Limb (tissue), 2 donors: ENCODE results near the gene RANBP3.
A peak's percentile ranks its signal among the peaks of the same experiment; 100 is the strongest.
"Not testable (repeated sequence)": the region's sequence is repeated elsewhere in the genome, so short reads cannot be mapped to it uniquely, and the experiment has no call there.

ENCODE experiments used
- DNase-seq, 2 donors: peaks; one replicate each; pipeline ENCODE4 v3.0.0-alpha.2; 2016; ENCODE audit errors: extremely low spot score in 2 of 2

Gene RANBP3

GRCh38 chr19:6007866-6008265 is 29.9 kb upstream of the RANBP3 start:
- DNase-seq, result no peak

- no peak for DNase-seq
These were observed 29.0 kb upstream of the RANBP3 start for GRCh38 chr19:6006896-6007295.

GRCh38 chr19:6006070-6006446 is 28.1 kb upstream of the RANBP3 start:
- DNase-seq, result not testable (repeated sequence)

GRCh38 chr19:6005321-6006069 is 27.6 kb upstream of the RANBP3 start:
- no peak for DNase-seq

GRCh38 chr19:6003976-6004375 is 26.0 kb upstream of the RANBP3 start:
- DNase-seq, result no peak

GRCh38 chr19:6002591-6002990 is 24.7 kb upstream of the RANBP3 start:
- no peak for DNase-seq

- DNase-seq, result no peak
These were observed 22.4 kb upstream of the RANBP3 start for GRCh38 chr19:6000228-6000847.

GRCh38 chr19:5999693-6000092 is 21.8 kb upstream of the RANBP3 start:
- DNase-seq, result no peak

GRCh38 chr19:5997371-5997770 is 19.4 kb upstream of the RANBP3 start:
- no peak for DNase-seq

- no peak for DNase-seq
These were observed 18.8 kb upstream of the RANBP3 start for GRCh38 chr19:5996623-5997320.

- no peak for DNase-seq
These were observed 18.2 kb upstream of the RANBP3 start for GRCh38 chr19:5996102-5996501.

GRCh38 chr19:5995606-5996005 is 17.7 kb upstream of the RANBP3 start:
- no peak for DNase-seq

GRCh38 chr19:5994405-5995165 is 16.6 kb upstream of the RANBP3 start:
- DNase-seq, result no peak

GRCh38 chr19:5993648-5994358 is 15.9 kb upstream of the RANBP3 start:
- DNase-seq, result peak in 1 of 2 donors; percentile 53

- DNase-seq, result peak in 1 of 2 donors; percentile 31
These were observed 15.3 kb upstream of the RANBP3 start for GRCh38 chr19:5993201-5993600.

GRCh38 chr19:5992756-5993155 is 14.8 kb upstream of the RANBP3 start:
- DNase-seq, result no peak

GRCh38 chr19:5991244-5991838 is 13.4 kb upstream of the RANBP3 start:
- DNase-seq, result no peak

- peak in 1 of 2 donors; percentile 57 for DNase-seq
These were observed 12.4 kb upstream of the RANBP3 start for GRCh38 chr19:5990289-5990797.

- no peak for DNase-seq
These were observed 11.6 kb upstream of the RANBP3 start for GRCh38 chr19:5989388-5990074.
